ENCODE results near the gene SEPSECS. TPM values are rescaled to one million over a fixed set of nuclear protein-coding genes. Genes with fewer than 3 reads are reported as not detected.

Gene SEPSECS
- total RNA-seq, 4 donors from 2014 or later: 6.6 to 19.2 (median 9.0) TPM

- Histone ChIP-seq H3K9me3 (peaks cover 0 to 5% (median 0%) of the 10 kb centered on the region in 4 donors), H3K4me3 (no peak overlapping the region), H3K36me3 (peaks cover 0 to 3% (median 0%) of the 10 kb centered on the region in 3 donors), H3K27ac (no peak overlapping the region), H3K27me3 (no peaks in the 10 kb centered on the region), H3K4me1 (no peaks in the 10 kb centered on the region)
- WGBS, 2 donors: 93 to 95% methylated on average over 14 of the region's 14 CpGs
- TF ChIP-seq, protein P1, sequence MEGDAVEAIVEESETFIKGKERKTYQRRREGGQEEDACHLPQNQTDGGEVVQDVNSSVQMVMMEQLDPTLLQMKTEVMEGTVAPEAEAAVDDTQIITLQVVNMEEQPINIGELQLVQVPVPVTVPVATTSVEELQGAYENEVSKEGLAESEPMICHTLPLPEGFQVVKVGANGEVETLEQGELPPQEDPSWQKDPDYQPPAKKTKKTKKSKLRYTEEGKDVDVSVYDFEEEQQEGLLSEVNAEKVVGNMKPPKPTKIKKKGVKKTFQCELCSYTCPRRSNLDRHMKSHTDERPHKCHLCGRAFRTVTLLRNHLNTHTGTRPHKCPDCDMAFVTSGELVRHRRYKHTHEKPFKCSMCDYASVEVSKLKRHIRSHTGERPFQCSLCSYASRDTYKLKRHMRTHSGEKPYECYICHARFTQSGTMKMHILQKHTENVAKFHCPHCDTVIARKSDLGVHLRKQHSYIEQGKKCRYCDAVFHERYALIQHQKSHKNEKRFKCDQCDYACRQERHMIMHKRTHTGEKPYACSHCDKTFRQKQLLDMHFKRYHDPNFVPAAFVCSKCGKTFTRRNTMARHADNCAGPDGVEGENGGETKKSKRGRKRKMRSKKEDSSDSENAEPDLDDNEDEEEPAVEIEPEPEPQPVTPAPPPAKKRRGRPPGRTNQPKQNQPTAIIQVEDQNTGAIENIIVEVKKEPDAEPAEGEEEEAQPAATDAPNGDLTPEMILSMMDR (IDR thresholded peaks at IDR 0.05): no peak
- no peak for TF ChIP-seq POLR2A (IDR thresholded peaks at IDR 0.05)
- TF ChIP-seq EP300 (IDR thresholded peaks at IDR 0.05): no peak
- DNase-seq (ENCODE audit: low spot score in 2 of 2): no peak
These were observed 53.7 kb downstream of the SEPSECS start for GRCh38 chr4:25106363-25107151.

GRCh38 chr4:25104591-25104990 lies 55.7 kb downstream of the SEPSECS start:
- DNase-seq (ENCODE audit: low spot score in 2 of 2): no peak
- TF ChIP-seq, protein P1 (IDR thresholded peaks at IDR 0.05): no peak
- TF ChIP-seq EP300 (IDR thresholded peaks at IDR 0.05): no peak
- H3K4me1 ChIP-seq: peaks cover 0 to under 1% (median 0%) of the 10 kb centered on the region in 4 donors
- no peak overlapping the region for H3K27ac ChIP-seq
- 53 to 55% methylated on average over 3 of the region's 3 CpGs for WGBS, 2 donors
- H3K36me3 ChIP-seq: no peaks in the 10 kb centered on the region
- H3K9me3 ChIP-seq: peaks cover 0 to 6% (median 0%) of the 10 kb centered on the region in 4 donors
- H3K27me3 ChIP-seq: no peaks in the 10 kb centered on the region
- no peak overlapping the region for H3K4me3 ChIP-seq

GRCh38 chr4:25103418-25103817 lies 56.8 kb downstream of the SEPSECS start:
- Histone ChIP-seq H3K4me1 (peaks cover 0 to 5% (median 0%) of the 10 kb centered on the region in 4 donors), H3K4me3 (no peak overlapping the region), H3K9me3 (peaks cover 0 to 6% (median 0%) of the 10 kb centered on the region in 4 donors), H3K27me3 (no peaks in the 10 kb centered on the region), H3K27ac (peak overlapping the region in 2 of 4 donors; percentile 37 to 62), H3K36me3 (no peaks in the 10 kb centered on the region)
- TF ChIP-seq, protein P1 (IDR thresholded peaks at IDR 0.05): no peak
- peak in 1 of 2 donors; percentile 17 for TF ChIP-seq EP300 (IDR thresholded peaks at IDR 0.05)
- DNase-seq (ENCODE audit: low spot score in 2 of 2): no peak
- WGBS, 2 donors: 21 to 32% methylated on average over 4 of the region's 4 CpGs

DNA sequence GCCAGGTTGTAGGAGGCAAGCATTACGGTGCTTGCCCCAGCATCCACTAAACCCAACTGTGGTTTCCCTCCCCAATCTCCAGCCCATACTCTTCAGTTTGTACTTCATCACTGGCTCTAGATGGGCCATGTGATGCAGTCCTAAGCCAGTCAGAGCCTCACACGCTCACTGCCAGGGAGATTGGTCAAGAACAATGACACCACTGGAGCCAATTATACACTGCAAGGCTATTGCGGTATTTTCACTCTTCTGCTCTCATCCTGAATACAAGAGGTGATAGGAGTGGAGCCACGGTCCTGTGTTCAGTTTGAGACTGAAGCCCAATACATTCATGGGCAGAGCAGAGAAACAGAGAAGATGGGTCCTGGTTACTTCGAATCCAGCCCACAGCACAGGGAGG lies 58.4 kb downstream of the SEPSECS start:
- Histone ChIP-seq H3K27me3 (no peaks in the 10 kb centered on the region), H3K4me3 (no peak overlapping the region), H3K36me3 (no peaks in the 10 kb centered on the region), H3K27ac (no peak overlapping the region), H3K4me1 (peaks cover 0 to 5% (median 0%) of the 10 kb centered on the region in 4 donors), H3K9me3 (peaks cover 0 to 6% (median 0%) of the 10 kb centered on the region in 4 donors)
- 91 to 93% methylated on average over 5 of the region's 5 CpGs for WGBS, 2 donors
- no peak for DNase-seq (ENCODE audit: low spot score in 2 of 2)
- no peak for TF ChIP-seq EP300 (IDR thresholded peaks at IDR 0.05)
- no peak for TF ChIP-seq POLR2A (IDR thresholded peaks at IDR 0.05)
- TF ChIP-seq, protein P1 (IDR thresholded peaks at IDR 0.05): no peak

GRCh38 chr4:25100710-25101109 lies 59.5 kb downstream of the SEPSECS start:
- DNase-seq (ENCODE audit: low spot score in 2 of 2): no peak
- Histone ChIP-seq H3K9me3 (peaks cover 0 to 6% (median 0%) of the 10 kb centered on the region in 4 donors), H3K4me3 (no peak overlapping the region), H3K27ac (no peak overlapping the region), H3K27me3 (no peaks in the 10 kb centered on the region), H3K4me1 (peaks cover 0 to 5% (median 0%) of the 10 kb centered on the region in 4 donors), H3K36me3 (no peaks in the 10 kb centered on the region)
- TF ChIP-seq, protein P1 (IDR thresholded peaks at IDR 0.05): no peak
- TF ChIP-seq POLR2A (IDR thresholded peaks at IDR 0.05) (no peak), EP300 (IDR thresholded peaks at IDR 0.05) (no peak)

All from tibial nerve (tissue), 4 donors.